ENCODE data around the gene BIRC2. TPM values are rescaled to one million over a fixed set of nuclear protein-coding genes. Genes with fewer than 3 reads are reported as not detected.

The BIRC2 gene
- total and polyA plus RNA-seq, 9 of the 15 experiments (the other 6 are each of a cell fraction or from before 2014, with no cell fraction given), result 14.3 to 45.9 (median 20.7) TPM

DNA sequence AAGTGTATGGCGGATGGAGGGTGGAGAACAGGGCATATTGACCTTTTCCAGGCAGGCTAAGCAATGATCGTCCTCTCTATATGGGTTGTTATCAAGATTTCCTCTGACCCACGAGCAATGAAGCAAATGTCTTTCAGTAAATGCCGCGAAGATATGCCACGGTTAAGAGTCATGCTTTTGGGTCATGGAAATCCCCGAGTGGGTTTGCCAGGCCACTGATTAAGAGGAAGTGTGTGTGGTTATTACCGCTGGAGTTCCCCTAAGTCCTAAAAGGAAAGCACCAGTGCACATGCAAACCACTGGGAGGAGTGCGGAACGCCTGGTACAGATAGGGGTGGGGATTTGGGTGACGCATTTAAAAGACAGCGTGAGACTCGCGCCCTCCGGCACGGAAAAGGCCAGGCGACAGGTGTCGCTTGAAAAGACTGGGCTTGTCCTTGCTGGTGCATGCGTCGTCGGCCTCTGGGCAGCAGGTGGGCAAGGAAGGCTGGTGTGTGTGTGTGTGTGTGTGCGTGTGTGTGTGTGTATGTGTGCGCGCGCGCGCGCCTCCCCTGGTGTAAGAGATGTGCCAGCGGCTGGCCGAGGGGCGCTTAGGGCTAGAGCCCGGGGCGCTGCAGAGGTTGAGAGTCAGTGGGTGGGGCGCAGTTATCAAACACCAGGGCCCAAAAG is 29.8 kb upstream of the BIRC2 start, which contains the start of gene BIRC3 (continued):
- TF ChIP-seq, protein P1, sequence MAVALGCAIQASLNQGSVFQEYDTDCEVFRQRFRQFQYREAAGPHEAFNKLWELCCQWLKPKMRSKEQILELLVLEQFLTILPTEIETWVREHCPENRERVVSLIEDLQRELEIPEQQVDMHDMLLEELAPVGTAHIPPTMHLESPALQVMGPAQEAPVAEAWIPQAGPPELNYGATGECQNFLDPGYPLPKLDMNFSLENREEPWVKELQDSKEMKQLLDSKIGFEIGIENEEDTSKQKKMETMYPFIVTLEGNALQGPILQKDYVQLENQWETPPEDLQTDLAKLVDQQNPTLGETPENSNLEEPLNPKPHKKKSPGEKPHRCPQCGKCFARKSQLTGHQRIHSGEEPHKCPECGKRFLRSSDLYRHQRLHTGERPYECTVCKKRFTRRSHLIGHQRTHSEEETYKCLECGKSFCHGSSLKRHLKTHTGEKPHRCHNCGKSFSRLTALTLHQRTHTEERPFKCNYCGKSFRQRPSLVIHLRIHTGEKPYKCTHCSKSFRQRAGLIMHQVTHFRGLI (CRISPR knock-in tag; IDR thresholded peaks at IDR 0.05), result no peak
- TF ChIP-seq CEBPG (CRISPR knock-in tag; IDR thresholded peaks at IDR 0.05) (no peak), CEBPG (tag; conservative IDR thresholded peaks at IDR 0.05 in 1 of 2, IDR thresholded peaks at IDR 0.05 in 1 of 2) (no peak), EZH2 (IDR thresholded peaks at IDR 0.05; ENCODE audit: borderline replicate concordance, low read depth, low read length) (no peak), PCBP2 (IDR thresholded peaks at IDR 0.05; ENCODE audit: low read depth, low read length, poor library complexity, severe bottlenecking) (no peak), TAF1 (IDR thresholded peaks at IDR 0.05; ENCODE audit: control insufficient read depth, extremely low read depth, insufficient read depth, low read length, severe bottlenecking) (no peak), CBX3 (IDR thresholded peaks at IDR 0.05; ENCODE audit: borderline replicate concordance in 1 of 2, low read length in 2 of 2) (peak in 1 of 2 experiments; percentile 63; a peak in 1 of 3 replicates), GATA2 (CRISPR knock-in tag; IDR thresholded peaks at IDR 0.05) (no peak), SMARCE1 (IDR thresholded peaks at IDR 0.05) (peak; percentile 57; the same call in 1 of the 2 replicates), MEIS2 (IDR thresholded peaks at IDR 0.05; ENCODE audit: partially characterized antibody) (no peak), NRF1 (conservative IDR thresholded peaks at IDR 0.05 in 1 of 2, IDR thresholded peaks at IDR 0.05 in 1 of 2) (peak; percentile 72 to 78), EWSR1 (IDR thresholded peaks at IDR 0.05; ENCODE audit: borderline replicate concordance, low read depth, partially characterized antibody) (no peak), CBX1 (IDR thresholded peaks at IDR 0.05; ENCODE audit: low read depth) (no peak), DACH1 (IDR thresholded peaks at IDR 0.05; ENCODE audit: partially characterized antibody) (no peak), JUNB (CRISPR knock-in tag; conservative IDR thresholded peaks at IDR 0.05) (no peak), CTBP1 (IDR thresholded peaks at IDR 0.05; ENCODE audit: borderline replicate concordance) (peak; percentile 72; the same call in 1 of the 2 replicates), SNRNP70 (optimal IDR thresholded peaks at IDR 0.05; ENCODE audit: low read depth, low read length) (no peak), ETV6 (IDR thresholded peaks at IDR 0.05; ENCODE audit: borderline replicate concordance in 1 of 2, low read depth in 2 of 2, low read length in 1 of 2) (no peak), ETV6 (CRISPR knock-in tag; IDR thresholded peaks at IDR 0.05; ENCODE audit: borderline replicate concordance) (no peak), SRSF9 (IDR thresholded peaks at IDR 0.05; ENCODE audit: borderline replicate concordance, low read depth, low read length) (no peak), LARP7 (IDR thresholded peaks at IDR 0.05) (peak; percentile 71; the same call in 1 of the 2 replicates)
- TF ChIP-seq, protein P2, sequence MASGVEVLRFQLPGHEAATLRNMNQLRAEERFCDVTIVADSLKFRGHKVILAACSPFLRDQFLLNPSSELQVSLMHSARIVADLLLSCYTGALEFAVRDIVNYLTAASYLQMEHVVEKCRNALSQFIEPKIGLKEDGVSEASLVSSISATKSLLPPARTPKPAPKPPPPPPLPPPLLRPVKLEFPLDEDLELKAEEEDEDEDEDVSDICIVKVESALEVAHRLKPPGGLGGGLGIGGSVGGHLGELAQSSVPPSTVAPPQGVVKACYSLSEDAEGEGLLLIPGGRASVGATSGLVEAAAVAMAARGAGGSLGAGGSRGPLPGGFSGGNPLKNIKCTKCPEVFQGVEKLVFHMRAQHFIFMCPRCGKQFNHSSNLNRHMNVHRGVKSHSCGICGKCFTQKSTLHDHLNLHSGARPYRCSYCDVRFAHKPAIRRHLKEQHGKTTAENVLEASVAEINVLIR (CRISPR knock-in tag; IDR thresholded peaks at IDR 0.05), result 0 out of 2 replicates have a peak, but pooled peaks have one; percentile 20
- TF ChIP-seq, protein P3, sequence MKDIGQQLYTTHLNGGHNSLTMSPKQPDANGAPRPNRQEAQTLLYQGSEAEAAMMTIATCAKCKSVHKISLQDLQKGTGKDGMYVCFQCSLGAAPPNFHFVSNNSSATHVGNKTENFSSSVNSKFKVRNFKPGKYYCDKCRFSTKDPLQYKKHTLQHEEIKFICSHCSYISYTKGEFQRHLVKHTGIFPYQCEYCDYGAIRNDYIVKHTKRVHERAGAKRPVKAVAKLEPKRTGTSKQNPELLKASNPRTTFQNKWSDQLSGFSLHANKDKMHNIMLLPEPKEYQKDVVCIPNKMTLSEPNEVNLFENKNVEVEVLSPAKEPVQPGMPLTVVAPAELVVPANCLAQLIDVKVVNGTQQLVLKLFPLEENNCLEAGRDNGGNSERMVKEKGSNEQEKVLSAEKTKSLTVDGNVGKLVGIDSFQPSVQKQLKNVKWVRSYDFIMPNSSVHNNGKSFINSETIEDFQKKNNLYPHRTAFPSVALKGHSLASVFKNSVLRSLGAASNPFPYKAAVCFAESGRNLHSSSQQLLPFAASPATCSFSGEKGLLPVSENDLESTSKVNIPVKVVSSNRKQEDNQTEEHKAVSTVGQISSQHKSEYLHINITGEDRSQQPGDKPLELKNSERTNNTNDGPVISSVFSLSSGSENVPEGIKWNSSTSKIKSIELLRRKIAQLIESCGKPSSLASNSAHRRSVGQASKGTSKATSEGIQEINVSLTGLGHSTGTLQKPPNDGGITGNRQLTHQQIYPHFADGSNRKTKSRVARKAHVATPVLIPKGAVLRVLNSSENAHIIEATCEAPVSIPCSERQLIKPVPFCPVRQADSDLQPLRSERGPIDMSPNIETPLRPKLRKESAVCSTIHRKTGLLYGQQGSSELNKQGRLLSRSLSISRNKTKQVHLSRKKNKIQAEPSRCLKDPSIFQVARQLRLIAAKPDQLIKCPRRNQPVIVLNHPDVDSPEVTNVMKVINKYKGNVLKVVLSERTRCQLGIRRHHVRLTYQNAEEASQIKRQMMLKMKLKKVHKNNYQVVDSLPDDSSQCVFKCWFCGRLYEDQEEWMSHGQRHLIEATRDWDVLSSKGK (CRISPR knock-in tag; IDR thresholded peaks at IDR 0.05), result no peak

All from K562 (cell line).